GM12878 (cell line): Measurements from ENCODE around the gene CCDC80. TPM values are rescaled to one million over a fixed set of nuclear protein-coding genes. Genes with fewer than 3 reads are reported as not detected.

Experiments
- ATAC-seq: fragments of 200-7000 bp; cut with Tn5 transposase; 3 replicates; pipeline ENCODE4 v1.9.1; 2020; ENCODE audit warnings: mild to moderate bottlenecking, moderate library complexity
- BruUV-seq: library from RNA; stranded (reverse); fragments of 400-500 nt; replicated peaks from 2 replicates; lab custom pipeline; 2021; lab: Mats Ljungman, UMichigan
- CTCF ChIA-PET: fragments of 300-600 bp; sonication (Branson Sonifier 250); formaldehyde crosslinking; extraction: SDS; loops from one replicate; lab custom pipeline; 2021; ENCODE audit warnings: inconsistent platforms; lab: Yijun Ruan, JAX
- POLR2A ChIA-PET: fragments of 350-600 bp; formaldehyde crosslinking; extraction: SDS; loops from one replicate; lab custom pipeline; 2021; ENCODE audit warnings: inconsistent platforms; lab: Charles Lee
- RAD21 ChIA-PET: fragments of 300-600 bp; sonication (Branson Sonifier 250); formaldehyde crosslinking; loops from one replicate; lab custom pipeline; 2023; ENCODE audit warnings: antibody characterized with exemption; ENCODE audit not compliant: unreplicated experiment; lab: Charles Lee
- SMC1A ChIA-PET: fragments of 300-600 bp; sonication (Branson Sonifier 250); formaldehyde crosslinking; loops from one replicate; lab custom pipeline; 2023; ENCODE audit not compliant: unreplicated experiment, uncharacterized antibody; lab: Charles Lee
- DNase-seq: peaks from one replicate; pipeline ENCODE4 v3.0.0-alpha.2; 2011; ENCODE audit warnings: low read depth, low spot score
- FAIRE-seq: peaks from 3 replicates; lab custom pipeline; 2011; peaks lifted over from hg19 to GRCh38; lab: Jason Lieb, UNC
- H2AFZ ChIP-seq: 2 replicates; pipeline ENCODE4 v1.6.0; 2011; ENCODE audit warnings: low read depth, low read length, control low read depth; ENCODE audit not compliant: control insufficient read depth
- H3K27ac ChIP-seq: 2 replicates; pipeline ENCODE4 v1.5.1; 2011; ENCODE audit warnings: control low read depth; ENCODE audit not compliant: control insufficient read depth, insufficient read depth
- H3K27me3 ChIP-seq, 2 experiments: replicated peaks in 1 of 2; 2 replicates each; pipeline versions ENCODE4 v1.6.0 to v1.6.1; 2011; ENCODE audit warnings: low read length in 1 of 2; ENCODE audit not compliant: control insufficient read depth in 2 of 2, insufficient read depth in 2 of 2
- H3K36me3 ChIP-seq, 2 experiments: 2 replicates each; pipeline ENCODE4 v1.5.1; 2011; ENCODE audit warnings: low read length in 1 of 2; ENCODE audit not compliant: control insufficient read depth in 2 of 2, insufficient read depth in 2 of 2
- H3K4me1 ChIP-seq: 2 replicates; pipeline ENCODE4 v1.6.1; 2011; ENCODE audit warnings: mild to moderate bottlenecking, low read length, moderate library complexity, mixed read lengths; ENCODE audit not compliant: control insufficient read depth, insufficient read depth
- H3K4me2 ChIP-seq: 2 replicates; pipeline ENCODE4 v1.6.0; 2011; ENCODE audit warnings: control low read depth; ENCODE audit not compliant: control insufficient read depth, insufficient read depth
- H3K4me3 ChIP-seq: fragments of 200-600 bp; sonication (generic); 2 replicates; pipeline ENCODE4 v1.5.1; 2016
- H3K79me2 ChIP-seq: 2 replicates; pipeline ENCODE4 v1.6.0; 2011; ENCODE audit warnings: low read length; ENCODE audit not compliant: control insufficient read depth, insufficient read depth
- H3K9ac ChIP-seq: 2 replicates; pipeline ENCODE4 v1.8.0; 2011; ENCODE audit warnings: low read length, control low read depth, mixed read lengths; ENCODE audit not compliant: control insufficient read depth, insufficient read depth
- H3K9me3 ChIP-seq: replicated peaks from 3 replicates; pipeline ENCODE4 v1.5.1; 2011; ENCODE audit warnings: mild to moderate bottlenecking, low read length; ENCODE audit not compliant: control insufficient read depth, insufficient read depth
- H4K20me1 ChIP-seq: 2 replicates; pipeline ENCODE4 v1.6.0; 2011; ENCODE audit not compliant: control insufficient read depth, insufficient read depth
- CEBPZ ChIP-seq: fragments of 150-350 bp; IDR thresholded peaks from 2 replicates; pipeline ENCODE4 v1.6.1; 2016; ENCODE audit warnings: low read depth, low read length
- WGBS: methylation state at CpG from one replicate; pipeline ENCODE4 v1.1.6; 2016; ENCODE audit warnings: low lambda C conversion rate; ENCODE audit not compliant: insufficient replicate concordance, insufficient coverage; ENCODE audit errors: missing lambda C conversion rate; 5-methylcytosine and 5-hydroxymethylcytosine counted together
- in situ Hi-C: fragments of 300-500 bp; cut with MboI; formaldehyde crosslinking; loops from 9 replicates; pipeline ENCODE4 v1.14.3; 2018; ENCODE audit warnings: mixed read lengths
- intact Hi-C: fragments of 100-400 bp; cut with micrococcal nuclease; formaldehyde crosslinking; loops from one replicate; pipeline ENCODE4 v1.14.2; 2022; ENCODE audit not compliant: unreplicated experiment
- polyA plus RNA-seq, 11 experiments: library from polyadenylated mRNA; depleted of rRNA in 4 of 11; unstranded in 6 of 11; stranded (reverse) in 5 of 11; fragments of >200 nt; fragmentation: Nextera tagmentation in 4 of 11; fragmentation: Illumina TruSeq in 1 of 11; extraction: Ambion mirVana in 4 of 11; extraction: Trizol in 1 of 11; gene quantifications; 1 replicate in 1 of 11; 2 replicates in 10 of 11; pipeline versions ENCODE4 v1.2.1 to v1.2.3, GENCODE V29; 2011 to 2016; ENCODE audit warnings: inconsistent platforms in 2 of 11, missing spikeins in 2 of 11, low read depth in 1 of 11
- total RNA-seq, 4 experiments: library from RNA; depleted of rRNA in 3 of 4; stranded (reverse); fragments of >200 nt in 3 of 4; fragmentation: Illumina TruSeq in 1 of 4; extraction: Trizol in 1 of 4; gene quantifications; 2 replicates each; pipeline versions ENCODE4 v1.2.1 to v1.2.3, GENCODE V29; 2013 to 2021

The CCDC80 gene
- total and polyA plus RNA-seq, 10 of the 15 experiments (the other 5 are each of a cell fraction or from before 2014, with no cell fraction given), result 0.01 to 0.59 (median 0.21) TPM; not detected in 5

- POLR2A ChIA-PET, result no interaction called here
Measured at GRCh38 chr3:112685420-112685819, 44.5 kb upstream of the CCDC80 start.

More at GRCh38 chr3:112685420-112685819, 44.5 kb upstream of the CCDC80 start:
- no peak for TF ChIP-seq CEBPZ
- Histone ChIP-seq H2AFZ (no peak overlapping the region), H3K4me1 (no peaks in the 10 kb centered on the region), H3K79me2 (no peaks in the 10 kb centered on the region), H3K4me2 (no peak overlapping the region), H3K4me3 (no peak overlapping the region), H3K9ac (no peak overlapping the region), H3K36me3 (no peaks in the 10 kb centered on the region), H3K27me3 (peaks cover 5 to 6% of the 10 kb centered on the region in 2 experiments; a peak in 3 of 4 replicates), H4K20me1 (no peaks in the 10 kb centered on the region), H3K27ac (no peak overlapping the region), H3K9me3 (no peaks in the 10 kb centered on the region)
- in situ Hi-C loops (no loop called here), intact Hi-C loops (no loop called here)
- FAIRE-seq (no peak), DNase-seq (no peak), ATAC-seq (no peak)
- WGBS, result 77% methylated on average over 7 of the region's 7 CpGs
- RAD21 ChIA-PET, result no interaction called here
- BruUV-seq, result no TSS peak
- SMC1A ChIA-PET, result no interaction called here
- CTCF ChIA-PET, result interaction anchor here (0.6 to 1.1 kb wide), 2 partner anchors 21 to 43 kb away, joined by 3 to 4 read pairs; no protein-coding TSS in a partner anchor
